Measurements from ENCODE around the gene LMF1. TPM values are rescaled to one million over a fixed set of nuclear protein-coding genes. Genes with fewer than 3 reads are reported as not detected.

The LMF1 gene
- total RNA-seq, 6 donors from 2014 or later: 20.3 to 147 (median 28.2) TPM

GRCh38 chr16:844638-845350, 126.0 kb downstream of the LMF1 start:
- peak in 1 of 2 donors; percentile 82 for DNase-seq
- Histone ChIP-seq H3K4me1 (no peaks in the 10 kb centered on the region), H3K9me3 (no peaks in the 10 kb centered on the region), H3K27ac (no peak overlapping the region), H3K27me3 (no peaks in the 10 kb centered on the region), H3K36me3 (no peaks in the 10 kb centered on the region), H3K4me3 (no peak overlapping the region)
- WGBS, 2 donors: 92 to 94% methylated on average over 30 to 34 of the region's 48 CpGs
- TF ChIP-seq POLR2AphosphoS5 (IDR thresholded peaks at IDR 0.05) (no peak), EP300 (IDR thresholded peaks at IDR 0.05) (no peak), POLR2A (IDR thresholded peaks at IDR 0.05) (no peak)
- TF ChIP-seq, protein P1, sequence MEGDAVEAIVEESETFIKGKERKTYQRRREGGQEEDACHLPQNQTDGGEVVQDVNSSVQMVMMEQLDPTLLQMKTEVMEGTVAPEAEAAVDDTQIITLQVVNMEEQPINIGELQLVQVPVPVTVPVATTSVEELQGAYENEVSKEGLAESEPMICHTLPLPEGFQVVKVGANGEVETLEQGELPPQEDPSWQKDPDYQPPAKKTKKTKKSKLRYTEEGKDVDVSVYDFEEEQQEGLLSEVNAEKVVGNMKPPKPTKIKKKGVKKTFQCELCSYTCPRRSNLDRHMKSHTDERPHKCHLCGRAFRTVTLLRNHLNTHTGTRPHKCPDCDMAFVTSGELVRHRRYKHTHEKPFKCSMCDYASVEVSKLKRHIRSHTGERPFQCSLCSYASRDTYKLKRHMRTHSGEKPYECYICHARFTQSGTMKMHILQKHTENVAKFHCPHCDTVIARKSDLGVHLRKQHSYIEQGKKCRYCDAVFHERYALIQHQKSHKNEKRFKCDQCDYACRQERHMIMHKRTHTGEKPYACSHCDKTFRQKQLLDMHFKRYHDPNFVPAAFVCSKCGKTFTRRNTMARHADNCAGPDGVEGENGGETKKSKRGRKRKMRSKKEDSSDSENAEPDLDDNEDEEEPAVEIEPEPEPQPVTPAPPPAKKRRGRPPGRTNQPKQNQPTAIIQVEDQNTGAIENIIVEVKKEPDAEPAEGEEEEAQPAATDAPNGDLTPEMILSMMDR (IDR thresholded peaks at IDR 0.05): no peak
- no peak for ATAC-seq (ENCODE audit: low FRiP score in 2 of 2)

DNA sequence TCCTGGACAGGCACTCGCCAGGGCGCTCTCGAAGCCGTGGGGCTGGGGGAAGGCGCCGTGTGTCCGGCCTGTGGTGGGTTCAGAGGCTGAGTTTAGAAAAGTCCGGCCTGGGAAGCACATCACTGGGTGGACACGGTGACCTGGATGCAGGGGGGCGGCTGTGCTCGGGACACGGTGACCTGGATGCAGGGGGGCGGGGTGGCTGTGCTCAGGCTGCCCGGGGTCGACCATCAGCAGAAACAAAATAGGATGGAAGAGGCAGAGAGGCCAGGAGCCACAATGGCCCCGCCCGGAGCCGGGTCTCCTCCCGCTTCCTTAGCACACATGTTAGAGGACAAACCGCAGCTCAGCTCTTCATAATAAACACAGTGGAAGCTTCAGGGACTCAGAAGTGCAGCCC, 127.0 kb downstream of the LMF1 start:
- 90% methylated on average over 20 of the region's 20 CpGs for WGBS, 2 donors
- H3K27ac ChIP-seq: no peak overlapping the region

GRCh38 chr16:842711-843560, 127.8 kb downstream of the LMF1 start:
- Histone ChIP-seq H3K27ac (no peak overlapping the region), H3K9me3 (no peaks in the 10 kb centered on the region), H3K27me3 (no peaks in the 10 kb centered on the region), H3K4me3 (no peak overlapping the region), H3K4me1 (no peaks in the 10 kb centered on the region), H3K36me3 (no peaks in the 10 kb centered on the region)
- no peak for TF ChIP-seq EP300 (IDR thresholded peaks at IDR 0.05)
- TF ChIP-seq POLR2A (IDR thresholded peaks at IDR 0.05): no peak
- TF ChIP-seq, protein P1 (IDR thresholded peaks at IDR 0.05): no peak
- no peak for TF ChIP-seq POLR2AphosphoS5 (IDR thresholded peaks at IDR 0.05)
- 83 to 85% methylated on average over 25 to 33 of the region's 33 CpGs for WGBS, 2 donors
- peak in 1 of 2 donors; percentile 76 for DNase-seq
- no peak for ATAC-seq (ENCODE audit: low FRiP score in 2 of 2)

More for the DNA sequence above, 127.0 kb downstream of the LMF1 start:
- no peaks in the 10 kb centered on the region for H3K4me1 ChIP-seq
- TF ChIP-seq POLR2A (IDR thresholded peaks at IDR 0.05) (no peak), EP300 (IDR thresholded peaks at IDR 0.05) (no peak), POLR2AphosphoS5 (IDR thresholded peaks at IDR 0.05) (no peak)
- TF ChIP-seq, protein P1 (IDR thresholded peaks at IDR 0.05): no peak
- no peaks in the 10 kb centered on the region for H3K36me3 ChIP-seq
- no peak overlapping the region for H3K4me3 ChIP-seq
- peak in 1 of 2 donors; percentile 56 for DNase-seq
- no peaks in the 10 kb centered on the region for H3K27me3 ChIP-seq
- ATAC-seq (ENCODE audit: low FRiP score in 2 of 2): no peak
- no peaks in the 10 kb centered on the region for H3K9me3 ChIP-seq

GRCh38 chr16:842061-842476, 128.7 kb downstream of the LMF1 start:
- H3K9me3 ChIP-seq: peaks cover 0 to 2% (median under 1%) of the 10 kb centered on the region in 4 donors
- no peaks in the 10 kb centered on the region for H3K4me1 ChIP-seq
- no peak overlapping the region for H3K4me3 ChIP-seq
- TF ChIP-seq POLR2AphosphoS5 (IDR thresholded peaks at IDR 0.05): no peak
- TF ChIP-seq EP300 (IDR thresholded peaks at IDR 0.05): no peak
- TF ChIP-seq, protein P1 (IDR thresholded peaks at IDR 0.05): no peak
- TF ChIP-seq POLR2A (IDR thresholded peaks at IDR 0.05): no peak
- WGBS, 2 donors: 22 to 54% methylated on average over 5 to 14 of the region's 19 CpGs
- H3K27ac ChIP-seq: no peak overlapping the region
- DNase-seq (peak in 1 of 2 donors; percentile 67), ATAC-seq (ENCODE audit: low FRiP score in 2 of 2) (no peak)
- no peaks in the 10 kb centered on the region for H3K27me3 ChIP-seq
- H3K36me3 ChIP-seq: no peaks in the 10 kb centered on the region

Data from upper lobe of left lung (tissue), 6 donors.